Measurements from ENCODE around the gene OR8B8.

DNA sequence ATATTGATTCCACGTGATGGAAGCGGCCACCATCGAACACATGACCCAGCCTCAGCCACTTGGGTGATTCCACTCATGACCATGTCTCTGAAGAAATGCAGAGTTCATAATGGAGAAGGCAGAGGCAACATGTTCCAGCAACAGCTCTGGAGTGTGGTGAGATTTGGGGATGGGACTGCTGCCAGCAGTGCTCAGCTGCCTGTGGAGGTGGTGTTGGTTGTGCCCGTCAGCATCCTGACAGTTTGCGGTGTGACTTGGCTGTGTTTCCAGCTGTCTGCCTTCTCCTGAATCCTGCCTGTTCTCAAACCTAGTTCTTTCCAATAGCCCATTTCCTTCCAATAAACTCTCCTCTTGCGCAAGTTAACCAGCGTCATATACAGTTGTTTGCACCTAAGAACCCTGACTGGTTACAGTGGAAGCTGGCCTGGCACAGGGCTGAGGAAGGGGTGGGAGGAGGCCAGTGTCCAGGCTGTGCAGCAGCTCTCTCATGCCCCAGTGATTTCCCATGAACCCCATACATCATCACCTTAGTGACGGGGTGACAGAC is 22.0 kb upstream of the OR8B8 start:
- no peak for TF ChIP-seq POLR2A (IDR thresholded peaks at IDR 0.05; ENCODE audit: extremely low read depth, insufficient read length)
- TF ChIP-seq, protein P1, sequence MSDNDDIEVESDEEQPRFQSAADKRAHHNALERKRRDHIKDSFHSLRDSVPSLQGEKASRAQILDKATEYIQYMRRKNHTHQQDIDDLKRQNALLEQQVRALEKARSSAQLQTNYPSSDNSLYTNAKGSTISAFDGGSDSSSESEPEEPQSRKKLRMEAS (IDR thresholded peaks at IDR 0.05; ENCODE audit: low read depth, low read length) = no peak
- TF ChIP-seq, protein P2, sequence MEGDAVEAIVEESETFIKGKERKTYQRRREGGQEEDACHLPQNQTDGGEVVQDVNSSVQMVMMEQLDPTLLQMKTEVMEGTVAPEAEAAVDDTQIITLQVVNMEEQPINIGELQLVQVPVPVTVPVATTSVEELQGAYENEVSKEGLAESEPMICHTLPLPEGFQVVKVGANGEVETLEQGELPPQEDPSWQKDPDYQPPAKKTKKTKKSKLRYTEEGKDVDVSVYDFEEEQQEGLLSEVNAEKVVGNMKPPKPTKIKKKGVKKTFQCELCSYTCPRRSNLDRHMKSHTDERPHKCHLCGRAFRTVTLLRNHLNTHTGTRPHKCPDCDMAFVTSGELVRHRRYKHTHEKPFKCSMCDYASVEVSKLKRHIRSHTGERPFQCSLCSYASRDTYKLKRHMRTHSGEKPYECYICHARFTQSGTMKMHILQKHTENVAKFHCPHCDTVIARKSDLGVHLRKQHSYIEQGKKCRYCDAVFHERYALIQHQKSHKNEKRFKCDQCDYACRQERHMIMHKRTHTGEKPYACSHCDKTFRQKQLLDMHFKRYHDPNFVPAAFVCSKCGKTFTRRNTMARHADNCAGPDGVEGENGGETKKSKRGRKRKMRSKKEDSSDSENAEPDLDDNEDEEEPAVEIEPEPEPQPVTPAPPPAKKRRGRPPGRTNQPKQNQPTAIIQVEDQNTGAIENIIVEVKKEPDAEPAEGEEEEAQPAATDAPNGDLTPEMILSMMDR (IDR thresholded peaks at IDR 0.05; ENCODE audit: low read depth, low read length) = no peak
